Activated CD4-positive, alpha-beta T cell treated with anti-CD3 and anti-CD28 coated beads, Interleukin-2, amount 10 ng/mL, durations not matched to agents 7 days and 5 days (primary cell): Measurements from ENCODE around the gene ZNF697. TPM values are rescaled to one million over a fixed set of nuclear protein-coding genes. Genes with fewer than 3 reads are reported as not detected.

Experiments
- CTCF ChIA-PET: fragments of 350-600 bp; sonication (Branson Sonifier 250); formaldehyde crosslinking; loops from one replicate; lab custom pipeline; 2021; ENCODE audit warnings: antibody characterized with exemption; lab: Charles Lee
- POLR2A ChIA-PET: fragments of 350-600 bp; sonication (Branson Sonifier 250); formaldehyde crosslinking; loops from one replicate; lab custom pipeline; 2021; ENCODE audit warnings: antibody characterized with exemption; lab: Charles Lee
- DNase-seq: peaks from one replicate; pipeline ENCODE4 v3.0.0-alpha.2; 2020
- H3K27ac Mint-ChIP-seq: one replicate; pipeline ENCODE4 v1.8.0; 2021; ENCODE audit warnings: mild to moderate bottlenecking, moderate library complexity, mixed read lengths
- H3K27me3 Mint-ChIP-seq: one replicate; pipeline ENCODE4 v1.8.0; 2021; ENCODE audit warnings: mixed read lengths
- H3K36me3 Mint-ChIP-seq: one replicate; pipeline ENCODE4 v1.8.0; 2021; ENCODE audit warnings: low read depth, mixed read lengths
- H3K4me1 Mint-ChIP-seq: one replicate; pipeline ENCODE4 v1.8.0; 2021; ENCODE audit warnings: mixed read lengths
- H3K4me3 Mint-ChIP-seq: one replicate; pipeline ENCODE4 v1.8.0; 2021; ENCODE audit warnings: mild to moderate bottlenecking, moderate library complexity, mixed read lengths
- H3K9me3 Mint-ChIP-seq: one replicate; pipeline ENCODE4 v1.8.0; 2021; ENCODE audit warnings: mixed read lengths
- total RNA-seq, 2 experiments: library from RNA; stranded (reverse); gene quantifications; one replicate each; pipeline ENCODE4 v1.2.3, GENCODE V29; 2021

ZNF697 gene
- total RNA-seq, 2 experiments from 2014 or later: 0.10 TPM; not detected in 1

DNA sequence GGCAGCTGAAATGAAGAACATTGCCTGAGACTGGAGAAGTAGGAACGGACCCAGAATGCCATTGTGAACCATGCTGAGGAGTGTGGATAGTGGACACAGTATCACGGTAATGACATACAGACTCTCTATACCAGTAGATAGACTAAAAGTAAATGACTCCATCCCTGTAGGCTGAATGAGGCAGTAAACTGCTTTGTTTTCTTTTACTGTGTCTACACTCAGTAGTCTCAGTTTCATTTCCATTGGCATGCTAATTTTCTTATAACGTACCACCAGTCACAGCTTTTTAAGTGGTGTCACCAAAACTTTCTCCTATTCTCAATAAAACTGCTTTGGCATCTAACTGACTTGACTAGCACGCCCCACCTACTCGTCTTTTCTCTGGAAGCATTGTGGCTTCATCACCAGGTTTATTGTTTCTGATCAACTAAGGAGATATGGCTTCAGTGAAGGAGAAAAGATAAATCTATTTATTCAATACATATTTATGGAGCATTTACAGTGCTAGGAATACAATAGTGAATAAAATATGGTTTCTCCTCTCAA, 8.4 kb upstream of the ZNF697 start:
- POLR2A ChIA-PET: no interaction called here
- CTCF ChIA-PET: no interaction called here
- DNase-seq: no peak
- Mint-ChIP-seq H3K4me1 (no peaks in the 10 kb centered on the region), H3K36me3 (no peaks in the 10 kb centered on the region), H3K9me3 (no peaks in the 10 kb centered on the region), H3K4me3 (no peak overlapping the region), H3K27ac (no peak overlapping the region), H3K27me3 (peaks cover 58% of the 10 kb centered on the region)

GRCh38 chr1:119655154-119655553, 7.1 kb upstream of the ZNF697 start:
- Mint-ChIP-seq H3K9me3 (no peaks in the 10 kb centered on the region), H3K4me1 (no peaks in the 10 kb centered on the region), H3K4me3 (no peak overlapping the region), H3K27me3 (peaks cover 60% of the 10 kb centered on the region), H3K27ac (no peak overlapping the region), H3K36me3 (no peaks in the 10 kb centered on the region)
- DNase-seq: no peak
- CTCF ChIA-PET: no interaction called here
- POLR2A ChIA-PET: no interaction called here

DNA sequence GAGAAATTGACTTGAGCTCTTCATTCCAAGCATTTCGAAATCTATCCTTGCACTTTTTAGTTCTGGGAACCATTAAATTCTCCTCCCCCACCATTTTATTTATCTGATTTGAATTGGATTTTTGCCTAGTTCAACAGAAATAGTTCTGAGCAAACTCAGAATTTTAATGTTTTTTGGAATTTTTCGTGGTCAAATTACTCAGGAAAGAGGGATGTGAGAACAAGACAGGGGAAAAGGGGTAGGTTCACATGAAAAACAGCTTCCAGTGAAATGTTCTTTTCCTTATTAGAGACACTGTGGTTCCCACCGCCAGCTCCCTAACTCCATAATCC, 5.7 kb upstream of the ZNF697 start:
- H3K27ac Mint-ChIP-seq: no peak overlapping the region
- H3K4me3 Mint-ChIP-seq: no peak overlapping the region
- H3K9me3 Mint-ChIP-seq: no peaks in the 10 kb centered on the region
- H3K27me3 Mint-ChIP-seq: peaks cover 62% of the 10 kb centered on the region
- CTCF ChIA-PET: no interaction called here
- H3K4me1 Mint-ChIP-seq: peaks cover 2% of the 10 kb centered on the region
- POLR2A ChIA-PET: no interaction called here
- no peaks in the 10 kb centered on the region for H3K36me3 Mint-ChIP-seq
- no peak for DNase-seq

DNA sequence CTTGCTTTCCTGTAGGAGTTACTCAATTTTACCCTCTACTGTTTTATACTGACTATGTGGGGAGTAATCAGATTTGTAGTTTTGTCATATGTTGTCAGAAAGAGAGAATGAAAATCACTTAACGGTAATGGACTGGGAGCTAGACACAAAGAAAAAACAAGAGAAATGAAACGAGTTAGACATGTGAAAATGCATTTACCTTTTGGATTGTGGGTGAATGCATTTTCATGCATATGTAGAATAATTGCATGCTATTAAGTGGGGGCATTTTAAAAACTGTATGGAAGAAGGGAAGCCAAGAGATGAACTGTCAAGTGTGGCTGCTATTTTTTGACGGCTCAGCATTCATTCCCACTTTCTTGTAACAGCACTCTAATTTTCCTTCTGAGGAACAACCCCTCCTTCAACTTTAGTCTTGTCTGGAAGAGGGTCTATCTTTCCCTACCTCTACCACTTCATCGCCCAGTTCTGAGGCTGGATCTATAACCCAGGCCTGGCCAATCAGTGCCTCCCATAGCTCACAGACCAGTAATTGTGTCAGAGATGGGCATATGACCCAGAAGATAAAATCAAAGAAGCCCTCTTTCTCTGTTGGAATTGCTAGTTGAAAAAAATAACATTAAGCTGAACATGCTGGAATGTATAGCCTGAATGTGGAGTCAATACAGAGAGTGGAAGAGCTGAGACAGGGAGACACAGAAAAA, 5.2 kb upstream of the ZNF697 start:
- ChIA-PET CTCF (no interaction called here), POLR2A (no interaction called here)
- DNase-seq: no peak
- peaks cover 4% of the 10 kb centered on the region for H3K4me1 Mint-ChIP-seq
- H3K36me3 Mint-ChIP-seq: no peaks in the 10 kb centered on the region
- H3K27me3 Mint-ChIP-seq: peaks cover 65% of the 10 kb centered on the region
- no peak overlapping the region for H3K27ac Mint-ChIP-seq
- H3K4me3 Mint-ChIP-seq: no peak overlapping the region
- H3K9me3 Mint-ChIP-seq: no peaks in the 10 kb centered on the region

DNA sequence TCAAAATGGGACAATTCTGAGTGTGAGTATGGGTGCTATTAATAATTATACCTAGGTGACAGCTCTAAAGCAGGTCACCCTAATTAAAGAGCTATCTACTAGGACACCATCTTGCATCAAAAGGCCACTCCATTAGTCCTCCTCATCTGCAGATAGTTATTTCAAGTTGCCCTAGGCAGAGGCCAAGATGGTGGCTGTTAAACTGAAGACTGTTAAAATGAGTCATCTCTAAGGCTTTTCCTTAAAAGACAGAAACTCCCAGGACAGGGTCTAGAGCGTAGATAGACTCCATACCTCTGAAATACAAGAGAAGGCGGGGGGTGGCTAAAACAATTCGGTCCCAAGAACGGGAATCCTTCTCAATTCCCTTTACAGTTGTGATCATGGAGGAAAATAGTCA, 4.5 kb upstream of the ZNF697 start:
- POLR2A ChIA-PET: no interaction called here
- Mint-ChIP-seq H3K4me3 (no peak overlapping the region), H3K9me3 (no peaks in the 10 kb centered on the region), H3K27me3 (peaks cover 69% of the 10 kb centered on the region), H3K36me3 (no peaks in the 10 kb centered on the region), H3K4me1 (peaks cover 6% of the 10 kb centered on the region), H3K27ac (no peak overlapping the region)
- DNase-seq: no peak
- CTCF ChIA-PET: interaction anchor here (1.5 kb wide), 1 partner anchor 41 kb away, joined by 3 read pairs; no protein-coding TSS in a partner anchor

- CTCF ChIA-PET: interaction anchor here (1.3 to 1.5 kb wide), 3 partner anchors 9 to 43 kb away, joined by 3 read pairs; no protein-coding TSS in a partner anchor
- H3K9me3 Mint-ChIP-seq: no peaks in the 10 kb centered on the region
- H3K4me3 Mint-ChIP-seq: no peak overlapping the region
- POLR2A ChIA-PET: no interaction called here
- H3K27ac Mint-ChIP-seq: no peak overlapping the region
- H3K27me3 Mint-ChIP-seq: peaks cover 77% of the 10 kb centered on the region
- H3K36me3 Mint-ChIP-seq: no peaks in the 10 kb centered on the region
- DNase-seq: no peak
- H3K4me1 Mint-ChIP-seq: peaks cover 6% of the 10 kb centered on the region
Observed at GRCh38 chr1:119651641-119652040, 3.6 kb upstream of the ZNF697 start.

DNA sequence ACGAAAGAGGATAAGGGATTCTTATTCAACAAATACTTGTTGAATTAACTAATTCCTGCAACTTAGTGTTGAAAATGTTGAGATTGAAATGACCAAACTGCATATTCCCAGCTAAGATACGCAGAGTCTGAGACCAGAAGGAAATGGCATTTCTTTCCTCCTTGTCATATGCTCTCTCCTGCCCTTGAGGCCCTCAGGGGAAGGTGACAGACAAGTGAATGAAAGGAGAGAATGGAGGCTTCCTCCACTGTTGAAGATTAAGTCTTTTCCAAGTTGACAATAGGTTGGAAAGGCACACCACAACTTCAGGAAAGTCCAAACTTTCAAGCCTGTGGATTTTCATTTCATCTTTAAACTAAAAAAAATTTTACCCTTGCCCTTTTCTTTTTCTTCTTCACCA, 3.1 kb upstream of the ZNF697 start:
- ChIA-PET POLR2A (no interaction called here), CTCF (interaction anchor here (1.3 to 1.5 kb wide), 3 partner anchors 10 to 42 kb away, joined by 3 read pairs; no protein-coding TSS in a partner anchor)
- Mint-ChIP-seq H3K27me3 (peaks cover 78% of the 10 kb centered on the region), H3K4me1 (peaks cover 6% of the 10 kb centered on the region), H3K36me3 (no peaks in the 10 kb centered on the region), H3K4me3 (no peak overlapping the region), H3K27ac (no peak overlapping the region), H3K9me3 (no peaks in the 10 kb centered on the region)
- no peak for DNase-seq

GRCh38 chr1:119648620-119649004, 546 bp upstream of the ZNF697 start:
- ChIA-PET CTCF (interaction anchor here (1.1 kb wide), 2 partner anchors 12 to 17 kb away, joined by 3 read pairs; no protein-coding TSS in a partner anchor), POLR2A (no interaction called here)
- DNase-seq: no peak
- Mint-ChIP-seq H3K4me1 (peaks cover 6% of the 10 kb centered on the region), H3K27ac (no peak overlapping the region), H3K4me3 (peak overlapping the region; percentile 64), H3K9me3 (no peaks in the 10 kb centered on the region), H3K36me3 (no peaks in the 10 kb centered on the region), H3K27me3 (peaks cover 89% of the 10 kb centered on the region)

GRCh38 chr1:119647228-119647733, 785 bp downstream of the ZNF697 start:
- H3K9me3 Mint-ChIP-seq: no peaks in the 10 kb centered on the region
- peaks cover 87% of the 10 kb centered on the region for H3K27me3 Mint-ChIP-seq
- ChIA-PET POLR2A (no interaction called here), CTCF (no interaction called here)
- H3K4me1 Mint-ChIP-seq: peaks cover 6% of the 10 kb centered on the region
- no peak overlapping the region for H3K27ac Mint-ChIP-seq
- peak overlapping the region; percentile 53 for H3K4me3 Mint-ChIP-seq
- no peaks in the 10 kb centered on the region for H3K36me3 Mint-ChIP-seq
- DNase-seq: no peak

DNA sequence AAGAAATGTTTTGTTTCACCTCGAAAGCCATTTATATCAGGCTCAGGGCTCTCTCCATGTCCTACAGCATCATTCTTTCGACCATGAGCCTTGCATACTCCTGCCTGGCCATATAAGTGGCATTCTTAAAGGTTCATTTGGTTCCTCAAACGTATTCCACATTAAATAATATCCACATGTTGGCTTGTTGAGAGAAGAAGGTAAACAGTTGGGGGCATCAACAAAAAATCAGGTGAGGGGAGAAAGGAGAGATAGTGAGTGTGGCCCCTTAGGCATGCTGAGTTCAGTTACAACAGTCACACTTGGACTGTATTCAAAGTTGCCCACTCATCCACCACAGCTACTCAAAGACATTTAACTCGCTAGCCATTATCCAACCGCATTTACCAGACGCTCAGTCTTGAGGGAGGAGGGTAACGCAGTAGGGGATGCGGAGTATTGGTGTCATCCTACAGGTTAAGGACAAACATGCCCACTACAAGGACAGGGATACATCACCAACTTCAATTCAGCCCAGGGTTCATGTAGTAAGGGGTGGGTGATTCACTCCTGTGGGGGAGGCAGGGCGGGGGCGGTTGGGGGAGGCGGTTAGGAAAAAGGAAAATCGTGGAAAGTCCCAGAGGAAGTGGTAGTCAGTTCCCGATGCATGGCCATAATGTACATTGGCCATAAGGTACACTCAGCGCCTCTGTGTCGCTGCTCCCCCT, 1.4 kb downstream of the ZNF697 start:
- peaks cover 87% of the 10 kb centered on the region for H3K27me3 Mint-ChIP-seq
- no peaks in the 10 kb centered on the region for H3K9me3 Mint-ChIP-seq
- no peak overlapping the region for H3K27ac Mint-ChIP-seq
- no peak for DNase-seq
- H3K4me3 Mint-ChIP-seq: no peak overlapping the region
- POLR2A ChIA-PET: no interaction called here
- no peaks in the 10 kb centered on the region for H3K36me3 Mint-ChIP-seq
- CTCF ChIA-PET: interaction anchor here (1.6 kb wide), 1 partner anchor 71 kb away, joined by 3 read pairs; no protein-coding TSS in a partner anchor
- peaks cover 6% of the 10 kb centered on the region for H3K4me1 Mint-ChIP-seq

DNA sequence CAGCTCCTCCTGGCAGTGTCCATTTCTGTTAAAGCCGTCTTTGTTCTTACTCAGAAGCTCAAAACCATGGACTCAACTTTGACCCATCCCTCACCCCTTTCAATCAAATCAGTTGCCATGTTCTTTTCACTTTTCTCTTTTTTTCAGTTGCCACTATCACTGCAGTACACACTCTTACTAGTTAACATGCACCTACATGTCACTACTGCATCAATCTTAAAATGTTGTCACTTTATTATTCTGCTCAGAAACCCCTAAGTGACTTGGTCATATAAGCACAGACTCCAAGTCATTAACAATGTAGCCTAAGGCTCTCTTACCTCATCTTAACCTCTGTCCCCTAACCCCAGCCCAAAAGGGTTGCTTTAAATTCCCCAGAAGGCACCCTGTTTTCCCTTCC, 9.0 kb downstream of the ZNF697 start:
- POLR2A ChIA-PET: no interaction called here
- Mint-ChIP-seq H3K9me3 (no peaks in the 10 kb centered on the region), H3K4me1 (no peaks in the 10 kb centered on the region), H3K36me3 (no peaks in the 10 kb centered on the region), H3K4me3 (no peak overlapping the region), H3K27me3 (peaks cover 36% of the 10 kb centered on the region), H3K27ac (no peak overlapping the region)
- no peak for DNase-seq
- CTCF ChIA-PET: no interaction called here

DNA sequence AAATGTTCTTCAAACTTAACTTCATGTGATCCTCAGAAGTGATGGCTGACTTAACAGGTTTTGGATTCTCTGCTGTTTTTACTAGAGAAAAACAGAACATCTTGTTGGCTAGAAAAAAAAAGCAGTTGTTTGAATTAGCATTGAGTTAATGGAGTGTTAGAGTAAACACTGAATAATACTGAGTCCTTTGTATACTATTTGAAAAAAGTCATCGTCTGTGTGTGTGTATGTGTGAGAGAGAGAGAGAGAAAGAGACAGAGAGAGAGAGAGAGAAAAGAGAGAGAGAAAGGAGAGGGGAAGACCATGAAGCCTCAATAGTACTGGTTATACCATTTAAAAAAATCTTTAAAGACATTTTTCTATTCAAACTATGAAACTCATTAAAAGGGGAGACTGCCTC, 10.4 kb downstream of the ZNF697 start:
- no peak for DNase-seq
- H3K27me3 Mint-ChIP-seq: peaks cover 36% of the 10 kb centered on the region
- H3K4me1 Mint-ChIP-seq: no peaks in the 10 kb centered on the region
- ChIA-PET POLR2A (no interaction called here), CTCF (no interaction called here)
- no peak overlapping the region for H3K27ac Mint-ChIP-seq
- H3K9me3 Mint-ChIP-seq: no peaks in the 10 kb centered on the region
- H3K4me3 Mint-ChIP-seq: no peak overlapping the region
- H3K36me3 Mint-ChIP-seq: no peaks in the 10 kb centered on the region

GRCh38 chr1:119636491-119637089, 11.5 kb downstream of the ZNF697 start:
- Mint-ChIP-seq H3K27me3 (peaks cover 38% of the 10 kb centered on the region), H3K36me3 (no peaks in the 10 kb centered on the region), H3K27ac (no peak overlapping the region), H3K9me3 (no peaks in the 10 kb centered on the region), H3K4me1 (no peaks in the 10 kb centered on the region), H3K4me3 (no peak overlapping the region)
- CTCF ChIA-PET: no interaction called here
- POLR2A ChIA-PET: no interaction called here
- no peak for DNase-seq
